ENCODE measurements around the gene CD247.

Gene CD247

DNA sequence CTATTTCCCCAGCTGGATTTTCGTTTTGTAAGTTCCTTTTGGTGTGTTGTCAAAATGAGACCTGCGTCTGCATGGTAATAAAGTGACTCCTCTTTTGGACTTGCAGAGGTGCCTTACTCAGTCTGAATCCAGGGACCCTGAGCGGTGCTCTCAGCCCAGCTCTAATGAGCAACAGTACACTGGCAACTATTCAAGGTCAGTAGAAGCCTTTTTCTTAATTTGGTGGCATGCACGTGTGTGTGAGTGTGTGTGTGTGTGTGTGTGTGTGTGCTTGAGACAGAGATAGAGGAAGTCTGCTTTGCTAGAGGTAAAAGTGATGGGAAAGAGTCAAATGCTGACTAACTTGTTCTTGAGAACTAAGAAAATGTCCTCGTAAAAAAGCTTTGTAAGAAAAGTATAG is 105.4 kb downstream of the CD247 start:
- no peak for DNase-seq (ENCODE audit: low spot score)

DNA sequence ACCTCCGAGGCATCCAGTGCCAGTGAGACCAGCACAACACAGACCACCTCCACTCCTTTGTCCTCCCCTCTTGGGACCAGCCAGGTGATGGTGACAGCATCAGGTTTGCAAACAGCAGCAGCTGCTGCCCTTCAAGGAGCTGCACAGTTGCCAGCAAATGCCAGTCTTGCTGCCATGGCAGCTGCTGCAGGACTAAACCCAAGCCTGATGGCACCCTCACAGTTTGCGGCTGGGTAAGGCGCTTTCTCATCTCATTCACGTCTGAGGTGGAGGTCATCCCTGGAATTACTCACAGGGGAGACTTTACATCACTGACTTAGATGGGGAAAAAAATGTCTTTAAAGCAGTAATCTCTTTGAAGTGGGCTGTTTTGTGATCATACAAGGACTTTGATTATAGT is 106.3 kb downstream of the CD247 start:
- DNase-seq (ENCODE audit: low spot score) = no peak

DNA sequence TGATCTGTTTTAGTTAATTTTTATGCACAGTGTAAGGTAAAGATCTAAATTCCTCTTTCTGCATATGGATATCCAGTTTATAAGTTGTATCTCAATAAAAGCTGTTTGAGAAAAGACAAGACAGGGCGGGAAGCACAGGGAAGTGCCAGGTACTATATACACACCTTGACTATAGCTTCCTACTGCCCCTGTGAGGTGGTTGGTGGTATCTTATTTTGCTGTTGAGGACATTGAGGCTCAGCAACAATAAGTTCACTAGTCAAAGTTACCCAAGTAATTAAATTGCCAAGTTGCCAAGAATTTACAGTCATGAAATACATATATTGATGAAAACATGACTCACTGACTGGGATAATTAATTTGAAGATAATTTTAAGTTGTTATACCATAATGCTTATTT is 109.1 kb downstream of the CD247 start:
- no peak for DNase-seq (ENCODE audit: low spot score)

DNA sequence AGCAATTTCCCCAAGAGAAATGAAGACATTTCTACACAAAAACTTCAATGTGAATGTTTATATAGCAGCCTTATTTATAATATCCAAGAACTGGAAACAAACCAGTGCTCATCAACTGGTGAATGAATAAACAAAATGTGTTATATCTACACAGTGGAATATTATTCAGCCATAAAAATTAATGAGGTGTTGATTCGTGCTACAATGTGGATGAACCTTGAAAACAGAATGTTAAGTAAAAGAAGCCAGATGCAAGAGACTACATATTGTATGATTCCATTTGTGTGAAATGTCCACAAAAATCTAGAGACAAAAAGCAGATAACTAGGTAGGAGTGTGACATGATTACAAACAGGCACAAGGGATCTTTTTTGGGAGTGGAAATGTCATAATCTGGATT is 110.0 kb downstream of the CD247 start:
- no peak for DNase-seq (ENCODE audit: low spot score)

DNA sequence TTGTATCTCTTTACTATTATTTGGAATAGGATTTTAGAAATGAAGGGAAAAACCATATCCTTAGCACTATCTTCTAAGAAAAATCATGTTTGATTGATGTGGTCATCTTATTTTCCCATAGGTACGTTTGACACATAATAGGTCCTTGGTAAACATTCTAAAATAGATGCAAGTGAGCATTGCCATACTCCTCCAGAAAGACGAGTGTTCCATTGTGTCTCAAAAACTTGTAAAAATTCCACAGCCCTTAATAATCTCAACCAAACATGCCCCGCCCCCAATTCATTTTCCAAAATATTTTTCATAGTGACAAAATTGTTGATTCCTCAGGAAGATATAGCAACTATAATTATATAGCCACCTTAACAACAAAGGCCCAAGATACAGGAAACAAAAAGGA is 113.4 kb downstream of the CD247 start:
- DNase-seq (ENCODE audit: low spot score) = no peak

DNA sequence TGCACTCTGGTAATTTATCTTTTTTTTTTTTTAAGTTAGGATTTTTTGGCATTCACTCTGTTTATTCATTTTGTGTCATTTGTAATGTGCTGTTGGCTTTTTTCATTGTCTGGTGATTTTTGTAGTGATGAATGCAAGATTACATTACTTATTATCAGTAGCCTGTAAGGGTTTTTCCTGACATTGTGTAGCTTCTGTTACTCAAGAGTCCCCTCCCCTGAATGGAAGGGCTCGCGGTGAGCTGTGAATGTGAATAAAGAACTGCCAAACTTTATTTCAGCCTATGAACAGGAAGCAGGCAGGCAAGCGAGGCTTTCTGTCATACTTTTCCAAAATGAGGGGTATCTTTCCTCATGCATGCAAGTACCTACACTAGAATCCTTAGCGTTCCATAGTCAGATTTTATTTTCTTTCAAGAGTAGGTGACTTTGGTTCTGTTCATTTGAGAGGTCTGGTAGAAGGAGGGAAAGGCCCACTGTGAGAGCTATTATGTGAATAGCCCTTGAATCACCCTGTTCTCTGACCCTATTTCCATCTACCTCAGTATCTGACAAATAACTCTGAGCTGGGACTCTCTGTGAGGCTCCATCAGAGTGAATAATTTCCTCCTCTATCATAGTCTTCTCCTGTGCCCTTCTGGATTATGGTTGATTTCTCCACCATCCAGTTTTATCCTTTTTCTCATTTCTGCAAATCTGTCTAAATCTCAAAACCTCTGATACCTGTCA is 114.0 kb downstream of the CD247 start:
- DNase-seq (ENCODE audit: low spot score) = no peak

DNA sequence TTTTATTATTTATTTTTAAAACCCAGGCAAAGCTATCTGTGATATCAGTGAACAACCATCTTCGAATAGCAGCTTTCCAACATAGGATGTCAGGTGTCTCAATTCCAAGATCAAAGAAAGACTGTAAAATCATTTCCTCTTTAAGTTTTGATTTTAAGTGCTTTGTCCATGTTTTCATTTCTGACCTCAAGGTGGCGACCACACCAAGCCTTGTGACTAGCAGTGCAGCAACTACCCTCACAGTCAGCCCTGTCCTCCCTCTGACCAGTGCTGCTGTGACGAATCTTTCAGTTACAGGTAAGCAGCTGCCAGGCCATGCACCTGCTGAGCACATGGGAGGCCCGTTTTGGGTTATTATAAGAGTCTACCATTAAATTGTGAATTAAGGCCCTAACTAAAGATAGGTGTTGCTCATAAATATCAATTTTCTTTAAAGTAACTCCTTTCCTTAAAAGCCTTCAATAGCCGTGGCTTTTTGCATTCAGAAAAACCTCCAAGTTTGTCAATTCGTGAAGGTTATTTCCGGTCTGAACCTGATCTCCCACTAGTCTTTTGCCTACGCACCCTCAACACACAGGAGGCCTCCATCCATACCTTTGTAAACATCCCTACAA is 117.0 kb downstream of the CD247 start:
- DNase-seq (ENCODE audit: low spot score) = peak; percentile 17

DNA sequence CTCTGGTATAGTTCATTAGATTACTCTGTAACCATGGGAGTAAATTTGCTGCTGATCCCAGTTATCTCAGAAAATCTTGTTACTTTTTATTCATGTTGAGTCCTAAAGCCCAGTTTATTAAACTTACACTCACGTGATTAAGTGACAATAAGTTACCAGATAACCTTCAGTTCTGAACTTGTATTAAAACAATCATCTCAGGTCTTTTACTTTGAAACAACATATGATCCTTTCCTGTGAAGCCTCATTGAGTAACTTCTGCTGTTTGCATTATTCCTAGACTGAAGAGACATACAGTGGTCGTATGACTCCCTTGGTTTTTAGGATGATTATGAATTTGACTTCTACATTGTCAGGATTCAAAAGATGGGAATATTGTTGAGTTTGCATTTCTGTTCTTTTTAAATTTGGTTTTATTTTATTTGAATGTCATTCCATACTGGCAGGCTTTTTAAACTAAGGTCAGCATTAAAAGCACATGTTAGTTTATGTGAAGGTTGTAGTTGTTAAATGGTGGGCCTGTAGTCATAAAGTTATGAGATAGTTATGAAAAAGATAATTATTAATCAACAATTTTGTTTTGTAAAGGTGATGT is 117.9 kb downstream of the CD247 start:
- no peak for DNase-seq (ENCODE audit: low spot score)

DNA sequence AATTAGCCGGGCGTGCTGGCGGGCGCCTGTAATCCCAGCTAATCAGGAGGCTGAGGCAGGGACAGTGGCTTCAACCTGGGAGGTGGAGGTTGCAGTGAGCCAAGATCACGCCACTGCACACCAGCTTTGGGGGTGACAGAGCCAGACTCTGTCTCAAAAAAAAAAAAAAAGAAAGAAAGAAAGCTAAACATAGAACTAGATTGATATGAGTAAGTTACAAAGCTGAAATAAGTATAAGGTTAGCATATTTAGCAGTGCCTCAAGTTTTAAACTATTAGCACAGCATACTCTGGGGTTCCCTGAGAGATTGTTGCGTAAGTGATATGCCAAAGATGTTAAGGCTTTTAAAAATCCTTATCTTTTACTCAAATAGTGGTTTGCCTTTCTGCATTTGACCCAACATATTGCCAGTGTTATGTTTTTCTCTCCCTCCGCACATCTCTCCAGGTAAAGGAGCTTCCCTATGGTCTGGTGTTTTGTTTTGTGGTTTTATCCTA is 126.1 kb downstream of the CD247 start:
- DNase-seq (ENCODE audit: low spot score) = no peak

DNA sequence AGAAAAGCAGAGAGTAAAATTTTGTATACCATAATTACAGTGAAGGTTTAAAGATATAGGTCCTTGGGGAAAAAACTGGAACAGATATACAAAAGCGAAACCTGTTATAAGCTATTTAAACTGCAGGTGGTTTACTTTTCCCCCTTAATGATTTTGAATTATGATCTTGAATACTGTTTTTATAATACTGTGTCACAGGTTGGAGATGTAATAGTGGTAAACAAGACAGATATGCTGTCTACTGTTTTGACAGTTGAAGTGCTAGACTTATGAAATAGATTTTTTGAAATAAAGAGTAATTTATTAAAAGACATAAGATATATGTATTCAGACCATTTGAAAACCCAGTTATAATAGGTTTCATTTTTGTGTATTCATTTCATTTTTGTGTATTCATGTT is 129.4 kb downstream of the CD247 start:
- no peak for DNase-seq (ENCODE audit: low spot score)

DNA sequence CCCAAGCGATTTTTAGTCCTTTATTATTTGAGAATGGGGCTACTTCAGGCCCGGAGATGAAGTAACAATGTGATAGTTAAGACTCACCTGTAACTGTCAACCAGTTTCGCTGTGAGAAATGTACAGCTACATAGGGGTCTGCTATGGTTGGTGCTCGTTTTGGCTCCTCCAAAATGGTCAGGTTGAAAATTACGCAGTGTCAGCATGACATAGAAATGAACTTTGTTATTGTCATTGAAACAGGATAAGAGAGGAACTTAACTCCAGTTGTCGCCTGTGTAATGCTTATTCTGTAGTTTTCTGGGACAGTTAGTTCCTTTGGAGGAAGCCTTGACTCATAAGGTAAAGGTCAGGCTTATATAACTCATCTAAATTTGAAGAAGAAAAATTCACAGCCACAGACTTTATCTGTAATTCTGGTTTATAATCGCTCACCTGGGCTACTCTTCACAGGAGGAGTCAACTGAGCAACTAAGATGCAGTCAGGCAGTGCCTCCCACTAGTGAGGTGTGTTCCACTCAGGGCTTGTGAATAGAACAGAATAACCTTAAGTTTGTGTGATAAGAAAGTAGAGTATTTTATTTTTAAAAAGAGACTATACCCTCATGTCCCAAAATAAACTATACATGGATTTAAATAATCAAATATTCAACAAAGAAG is 130.9 kb downstream of the CD247 start:
- DNase-seq (ENCODE audit: low spot score) = no peak

All from globus pallidus (tissue), 1 donor.